SH-SY5Y (cell line): ENCODE results near the gene ITPKC.

ENCODE experiments used
- GATA2 ChIP-seq: IDR thresholded peaks from 2 replicates; pipeline ENCODE4 v1.6.1; 2011; ENCODE audit warnings: mild to moderate bottlenecking, low read depth, low read length
- GATA3 ChIP-seq: IDR thresholded peaks from 2 replicates; pipeline ENCODE4 v1.6.1; 2011; ENCODE audit warnings: low read depth, mild to moderate bottlenecking, low read length, moderate library complexity

- TF ChIP-seq GATA2 (no peak), GATA3 (no peak)
These were observed 66.8 kb downstream of the ITPKC start for GRCh38 chr19:40783711-40784110.
